Body of pancreas (tissue), 4 donors: Measurements from ENCODE around the gene SRGAP2C.

Experiments used
- CTCF ChIP-seq, 7 experiments: fragments of 450-650 bp in 4 of 7; fragments of 200-600 bp in 3 of 7; sonication (generic) in 3 of 7; IDR thresholded peaks; one replicate each; pipeline ENCODE4 v1.5.1; 2016 to 2019; ENCODE audit warnings: antibody characterized with exemption in 7 of 7
- POLR2A ChIP-seq, 3 donors: fragments of 450-650 bp; IDR thresholded peaks; one replicate each; pipeline ENCODE4 v1.6.1; 2016; ENCODE audit warnings: antibody characterized with exemption in 3 of 3, mild to moderate bottlenecking in 2 of 3

GRCh38 chr1:121417325-121417923 is 232.6 kb downstream of the SRGAP2C start:
- TF ChIP-seq CTCF (IDR thresholded peaks at IDR 0.05) (no peak), POLR2A (IDR thresholded peaks at IDR 0.05) (no peak)
